ENCODE results near the gene GTF2A2. TPM values are rescaled to one million over a fixed set of nuclear protein-coding genes. Genes with fewer than 3 reads are reported as not detected.

Gene GTF2A2
- total RNA-seq, 1 donor from 2014 or later = 83.1 TPM

GRCh38 chr15:59688782-59689625 lies 31.7 kb upstream of the GTF2A2 start, which contains the start of gene BNIP2:
BNIP2 (minus strand) TSS chr15:59689320; CDS start chr15:59682457, 6,863 bp downstream.
- no peak for TF ChIP-seq EZH2 (IDR thresholded peaks at IDR 0.05)
- TF ChIP-seq CTCF (IDR thresholded peaks at IDR 0.05) = no peak
- TF ChIP-seq EZH2phosphoT487 (IDR thresholded peaks at IDR 0.05) = no peak

GRCh38 chr15:59688423-59688781 lies 31.1 kb upstream of the GTF2A2 start:
- Histone ChIP-seq H3K9ac (peak overlapping the region; percentile 90), H3K9me3 (ENCODE audit: low read depth) (no peaks in the 10 kb centered on the region), H3K27ac (peak overlapping the region; percentile 94), H3K36me3 (no peaks in the 10 kb centered on the region), H4K20me1 (ENCODE audit: low read depth) (peaks cover 37% of the 10 kb centered on the region), H3K27me3 (no peaks in the 10 kb centered on the region), H3K4me1 (peaks cover 8% of the 10 kb centered on the region), H3K4me3 (peak overlapping the region; percentile 88), H3F3A (ENCODE audit: low read depth) (peaks cover 22% of the 10 kb centered on the region), H3K4me2 (peak overlapping the region; percentile 90), H2AFZ (replicated peaks) (peak overlapping the region; percentile 45), H3K79me2 (ENCODE audit: low read depth) (peaks cover 56% of the 10 kb centered on the region)
- peaks cover 4% of the 10 kb centered on the region for H3K36me3 Mint-ChIP-seq
- peak overlapping the region; percentile 99 for H3K4me3 Mint-ChIP-seq
- peaks cover 18% of the 10 kb centered on the region for H3K4me1 Mint-ChIP-seq
- DNase-seq (ENCODE audit: low spot score) = no peak
- peak overlapping the region; percentile 85 for H3K27ac Mint-ChIP-seq
- no peaks in the 10 kb centered on the region for H3K9me3 Mint-ChIP-seq
- peaks cover 3% of the 10 kb centered on the region for H3K27me3 Mint-ChIP-seq (ENCODE audit: insufficient read depth, low read depth)
- TF ChIP-seq EZH2phosphoT487 (IDR thresholded peaks at IDR 0.05) (no peak), CTCF (IDR thresholded peaks at IDR 0.05) (no peak), EZH2 (IDR thresholded peaks at IDR 0.05) (no peak)

More at GRCh38 chr15:59688782-59689625, 31.7 kb upstream of the GTF2A2 start, which contains the start of gene BNIP2:
- H3K9me3 ChIP-seq (ENCODE audit: low read depth) = no peaks in the 10 kb centered on the region
- H3K4me3 ChIP-seq = peak within 1 kb of the TSS; percentile 88
- DNase-seq (ENCODE audit: low spot score) = peak; percentile 99
- peak within 1 kb of the TSS; percentile 90 for H3K9ac ChIP-seq
- peak within 1 kb of the TSS; percentile 99 for H3K4me3 Mint-ChIP-seq
- H3K27me3 ChIP-seq = no peaks in the 10 kb centered on the region
- peaks cover 50% of the 10 kb centered on the region for H3K79me2 ChIP-seq (ENCODE audit: low read depth)
- H3K4me1 ChIP-seq = peaks cover 8% of the 10 kb centered on the region
- H3F3A ChIP-seq (ENCODE audit: low read depth) = peaks cover 22% of the 10 kb centered on the region
- H3K36me3 Mint-ChIP-seq = peaks cover 4% of the 10 kb centered on the region
- peak within 1 kb of the TSS; percentile 94 for H3K27ac ChIP-seq
- peaks cover 3% of the 10 kb centered on the region for H3K27me3 Mint-ChIP-seq (ENCODE audit: insufficient read depth, low read depth)
- H3K4me2 ChIP-seq = peak within 1 kb of the TSS; percentile 90
- peak within 1 kb of the TSS; percentile 45 for H2AFZ ChIP-seq (replicated peaks)
- H3K4me1 Mint-ChIP-seq = peaks cover 18% of the 10 kb centered on the region
- H3K27ac Mint-ChIP-seq = peak within 1 kb of the TSS; percentile 85
- peaks cover 37% of the 10 kb centered on the region for H4K20me1 ChIP-seq (ENCODE audit: low read depth)
- no peaks in the 10 kb centered on the region for H3K36me3 ChIP-seq
- no peaks in the 10 kb centered on the region for H3K9me3 Mint-ChIP-seq

GRCh38 chr15:59687836-59688235 lies 30.5 kb upstream of the GTF2A2 start:
- no peak for DNase-seq (ENCODE audit: low spot score)
- peaks cover 8% of the 10 kb centered on the region for H3K36me3 Mint-ChIP-seq
- peaks cover 3% of the 10 kb centered on the region for H3K27me3 Mint-ChIP-seq (ENCODE audit: insufficient read depth, low read depth)
- Histone ChIP-seq H3K36me3 (no peaks in the 10 kb centered on the region), H3K27me3 (no peaks in the 10 kb centered on the region), H4K20me1 (ENCODE audit: low read depth) (peaks cover 37% of the 10 kb centered on the region), H3K9ac (peak overlapping the region; percentile 90), H3K27ac (no peak overlapping the region), H3K4me1 (peaks cover 8% of the 10 kb centered on the region), H2AFZ (replicated peaks) (no peak overlapping the region), H3K79me2 (ENCODE audit: low read depth) (peaks cover 62% of the 10 kb centered on the region), H3F3A (ENCODE audit: low read depth) (peaks cover 22% of the 10 kb centered on the region), H3K4me3 (peak overlapping the region; percentile 88), H3K4me2 (peak overlapping the region; percentile 90), H3K9me3 (ENCODE audit: low read depth) (no peaks in the 10 kb centered on the region)
- TF ChIP-seq EZH2 (IDR thresholded peaks at IDR 0.05) (no peak), EZH2phosphoT487 (IDR thresholded peaks at IDR 0.05) (no peak), CTCF (IDR thresholded peaks at IDR 0.05) (no peak)
- no peaks in the 10 kb centered on the region for H3K9me3 Mint-ChIP-seq
- peak overlapping the region; percentile 99 for H3K4me3 Mint-ChIP-seq
- H3K27ac Mint-ChIP-seq = no peak overlapping the region
- peaks cover 18% of the 10 kb centered on the region for H3K4me1 Mint-ChIP-seq

Measured in neural progenitor cell (in vitro differentiated cells).